Measurements from ENCODE around the gene TJP3.

Gene TJP3

GRCh38 chr19:3671680-3672574 lies 36.3 kb upstream of the TJP3 start:
- H3K4me3 ChIP-seq (ENCODE audit: low read depth, low read length): no peak overlapping the region
- no peak for DNase-seq (ENCODE audit: low read depth)
- TF ChIP-seq CTCF (IDR thresholded peaks at IDR 0.05; ENCODE audit: low read depth, low read length) (no peak), MYC (IDR thresholded peaks at IDR 0.05; ENCODE audit: low read depth, low read length) (no peak), POLR2A (IDR thresholded peaks at IDR 0.05; ENCODE audit: extremely low read depth, insufficient read length) (no peak), MAX (IDR thresholded peaks at IDR 0.05; ENCODE audit: low read depth, low read length) (no peak)

GRCh38 chr19:3672575-3672948 lies 35.6 kb upstream of the TJP3 start:
- no peak for DNase-seq (ENCODE audit: low read depth)
- no peak overlapping the region for H3K4me3 ChIP-seq (ENCODE audit: low read depth, low read length)
- no peak for TF ChIP-seq MAX (IDR thresholded peaks at IDR 0.05; ENCODE audit: low read depth, low read length)
- TF ChIP-seq POLR2A (IDR thresholded peaks at IDR 0.05; ENCODE audit: extremely low read depth, insufficient read length): no peak
- no peak for TF ChIP-seq MYC (IDR thresholded peaks at IDR 0.05; ENCODE audit: low read depth, low read length)
- no peak for TF ChIP-seq CTCF (IDR thresholded peaks at IDR 0.05; ENCODE audit: low read depth, low read length)

- no peak overlapping the region for H3K4me3 ChIP-seq (ENCODE audit: low read depth, low read length)
- DNase-seq (ENCODE audit: low read depth): no peak
- TF ChIP-seq POLR2A (IDR thresholded peaks at IDR 0.05; ENCODE audit: extremely low read depth, insufficient read length): no peak
Observed at GRCh38 chr19:3672993-3673392, 35.2 kb upstream of the TJP3 start.

- no peak overlapping the region for H3K4me3 ChIP-seq (ENCODE audit: low read depth, low read length)
- TF ChIP-seq CTCF (IDR thresholded peaks at IDR 0.05; ENCODE audit: low read depth, low read length): no peak
- no peak for TF ChIP-seq MYC (IDR thresholded peaks at IDR 0.05; ENCODE audit: low read depth, low read length)
- TF ChIP-seq MAX (IDR thresholded peaks at IDR 0.05; ENCODE audit: low read depth, low read length): no peak
- TF ChIP-seq POLR2A (IDR thresholded peaks at IDR 0.05; ENCODE audit: extremely low read depth, insufficient read length): no peak
- no peak for DNase-seq (ENCODE audit: low read depth)
Observed at GRCh38 chr19:3673506-3674439, 34.4 kb upstream of the TJP3 start.

GRCh38 chr19:3674784-3675543 lies 33.2 kb upstream of the TJP3 start:
- TF ChIP-seq MYC (IDR thresholded peaks at IDR 0.05; ENCODE audit: low read depth, low read length): no peak
- no peak for TF ChIP-seq MAX (IDR thresholded peaks at IDR 0.05; ENCODE audit: low read depth, low read length)
- no peak for TF ChIP-seq CTCF (IDR thresholded peaks at IDR 0.05; ENCODE audit: low read depth, low read length)
- TF ChIP-seq POLR2A (IDR thresholded peaks at IDR 0.05; ENCODE audit: extremely low read depth, insufficient read length): no peak
- no peak overlapping the region for H3K4me3 ChIP-seq (ENCODE audit: low read depth, low read length)
- no peak for DNase-seq (ENCODE audit: low read depth)
